ENCODE measurements around the gene TPRX2.
"Not testable (repeated sequence)": the region's sequence is repeated elsewhere in the genome, so short reads cannot be mapped to it uniquely, and the experiment has no call there.

TPRX2 gene

GRCh38 chr19:47858646-47859285, at the start of gene TPRX2:
Gene TPRX2 (plus strand): TSS chr19:47859235. CDS start chr19:47859247, 12 bp downstream.
- not testable (repeated sequence) for FAIRE-seq

GRCh38 chr19:47813304-47813994, 45.6 kb upstream of the TPRX2 start:
- no peak for FAIRE-seq

- FAIRE-seq, result no peak
Observed at GRCh38 chr19:47813995-47814328, 45.1 kb upstream of the TPRX2 start.

- FAIRE-seq, result not testable (repeated sequence)
Observed at GRCh38 chr19:47816270-47816669, 42.8 kb upstream of the TPRX2 start.

GRCh38 chr19:47818221-47818620, 40.8 kb upstream of the TPRX2 start:
- not testable (repeated sequence) for FAIRE-seq

GRCh38 chr19:47819858-47820257, 39.2 kb upstream of the TPRX2 start:
- no peak for FAIRE-seq

GRCh38 chr19:47820410-47820809, 38.6 kb upstream of the TPRX2 start:
- FAIRE-seq, result no peak

- no peak for FAIRE-seq
Observed at GRCh38 chr19:47821460-47822020, 37.5 kb upstream of the TPRX2 start, which contains the start of gene CRX. Gene CRX (plus strand): TSS chr19:47821937. CDS start chr19:47834444, 12,507 bp downstream.

GRCh38 chr19:47824396-47824795, 34.6 kb upstream of the TPRX2 start:
- no peak for FAIRE-seq

- no peak for FAIRE-seq
Observed at GRCh38 chr19:47826800-47827199, 32.2 kb upstream of the TPRX2 start.

GRCh38 chr19:47832723-47833122, 26.3 kb upstream of the TPRX2 start:
- FAIRE-seq, result no peak

GRCh38 chr19:47836038-47836437, 23.0 kb upstream of the TPRX2 start:
- no peak for FAIRE-seq

- FAIRE-seq, result no peak
Observed at GRCh38 chr19:47839411-47839810, 19.6 kb upstream of the TPRX2 start.

- no peak for FAIRE-seq
Observed at GRCh38 chr19:47839913-47840312, 19.1 kb upstream of the TPRX2 start.

- no peak for FAIRE-seq
Observed at GRCh38 chr19:47842941-47843340, 16.1 kb upstream of the TPRX2 start.

- no peak for FAIRE-seq
Observed at GRCh38 chr19:47848425-47848822, 10.6 kb upstream of the TPRX2 start.

- no peak for FAIRE-seq
Observed at GRCh38 chr19:47848823-47849473, 10.1 kb upstream of the TPRX2 start.

- FAIRE-seq, result no peak
Observed at GRCh38 chr19:47853003-47853402, 6.0 kb upstream of the TPRX2 start.

- FAIRE-seq, result no peak
Observed at GRCh38 chr19:47854459-47854858, 4.6 kb upstream of the TPRX2 start.

- FAIRE-seq, result not testable (repeated sequence)
Observed at GRCh38 chr19:47858231-47858630, 804 bp upstream of the TPRX2 start.

- FAIRE-seq, result not testable (repeated sequence)
Observed at GRCh38 chr19:47859838-47860237, 803 bp downstream of the TPRX2 start.

- no peak for FAIRE-seq
Observed at GRCh38 chr19:47860602-47861297, 1.7 kb downstream of the TPRX2 start.

- FAIRE-seq, result no peak
Observed at GRCh38 chr19:47861630-47862029, 2.6 kb downstream of the TPRX2 start.

Data from TTC549 (cell line).